Heart left ventricle (tissue), 13 donors: Measurements from ENCODE around the gene ERBB4.

Experiments used
- POLR2A ChIP-seq, 2 donors: fragments of 450-650 bp; IDR thresholded peaks; one replicate each; pipeline ENCODE4 v1.6.1; 2017; ENCODE audit warnings: antibody characterized with exemption in 2 of 2, mild to moderate bottlenecking in 2 of 2, moderate library complexity in 2 of 2
- TF ChIP-seq, protein P1 (sequence below), 12 donors: fragments of 200-600 bp; sonication (generic) in 4 of 12; IDR thresholded peaks; one replicate each; pipeline versions ENCODE4 v1.5.0 to v1.8.0; 2018 to 2022; ENCODE audit warnings: antibody characterized with exemption in 12 of 12, mild to moderate bottlenecking in 5 of 12
- donor health status: ischemic (EF 13 %, LVEDD 7.1; RV severe dilation, severe dysfunction).
- donor health status: DM: no; HTN: yes; CAD: no.
- donor health status: DM: no; HTN: no; CAD: no.
- donor health status: ischemic (EF 25% LVEDD 6.9; RV normal size, moderate dysfunction).
- donor health status: ischemic (EF 25% LVEDD 5.7; RV mildly dilated, moderate dysfunction).
- donor health status: ischemic (EF 35%, LVEDD 5.7; RV mildly dilated, moderate dysfunction).
- donor health status: nonischemic (EF 11% LVEDD 7.7; RV severe dilation, severe dysfunction).
- donor health status: DM: yes; HTN: yes; CAD: no.
- donor health status: PGD.
- donor health status: ischemic (EF 29% LVEDD 5.4; RV normal size, mild dysfunction).
- donor health status: nonischemic (EF 23%, LVEDD 6.1; RV moderate dilation, normal function).

DNA sequence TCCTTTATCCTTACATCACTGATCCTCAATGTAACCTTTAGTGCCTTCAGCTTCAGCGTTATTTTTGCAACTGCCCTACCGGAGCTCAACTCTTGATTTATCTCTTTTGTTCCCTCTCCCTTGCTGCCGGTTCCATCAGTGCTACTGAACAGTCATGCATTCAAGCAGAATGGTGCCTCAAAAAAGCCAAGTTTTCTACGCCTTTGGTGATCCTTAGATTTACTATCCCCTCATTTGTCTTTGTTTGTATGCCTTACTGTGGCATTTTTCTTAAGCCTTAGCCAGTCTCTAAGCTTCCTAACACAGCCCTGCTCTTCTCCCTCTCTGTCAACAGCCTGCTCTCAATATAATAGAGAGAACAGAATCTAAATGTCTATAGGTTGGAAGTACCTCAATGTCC lies 1134.5 kb downstream of the ERBB4 start:
- TF ChIP-seq, protein P1, sequence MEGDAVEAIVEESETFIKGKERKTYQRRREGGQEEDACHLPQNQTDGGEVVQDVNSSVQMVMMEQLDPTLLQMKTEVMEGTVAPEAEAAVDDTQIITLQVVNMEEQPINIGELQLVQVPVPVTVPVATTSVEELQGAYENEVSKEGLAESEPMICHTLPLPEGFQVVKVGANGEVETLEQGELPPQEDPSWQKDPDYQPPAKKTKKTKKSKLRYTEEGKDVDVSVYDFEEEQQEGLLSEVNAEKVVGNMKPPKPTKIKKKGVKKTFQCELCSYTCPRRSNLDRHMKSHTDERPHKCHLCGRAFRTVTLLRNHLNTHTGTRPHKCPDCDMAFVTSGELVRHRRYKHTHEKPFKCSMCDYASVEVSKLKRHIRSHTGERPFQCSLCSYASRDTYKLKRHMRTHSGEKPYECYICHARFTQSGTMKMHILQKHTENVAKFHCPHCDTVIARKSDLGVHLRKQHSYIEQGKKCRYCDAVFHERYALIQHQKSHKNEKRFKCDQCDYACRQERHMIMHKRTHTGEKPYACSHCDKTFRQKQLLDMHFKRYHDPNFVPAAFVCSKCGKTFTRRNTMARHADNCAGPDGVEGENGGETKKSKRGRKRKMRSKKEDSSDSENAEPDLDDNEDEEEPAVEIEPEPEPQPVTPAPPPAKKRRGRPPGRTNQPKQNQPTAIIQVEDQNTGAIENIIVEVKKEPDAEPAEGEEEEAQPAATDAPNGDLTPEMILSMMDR (IDR thresholded peaks at IDR 0.05) = no peak
- TF ChIP-seq POLR2A (IDR thresholded peaks at IDR 0.05) = no peak
